HG03097 (cell line): ENCODE data around the gene NOL8.

Experiments used
- ATAC-seq: cut with Tn5 transposase; IDR thresholded peaks from one replicate; pipeline ENCODE4 v1.9.1; 2021; ENCODE audit not compliant: unreplicated experiment, low FRiP score

NOL8 gene

GRCh38 chr9:92275541-92275940 is 49.6 kb downstream of the NOL8 start:
- no peak for ATAC-seq

DNA sequence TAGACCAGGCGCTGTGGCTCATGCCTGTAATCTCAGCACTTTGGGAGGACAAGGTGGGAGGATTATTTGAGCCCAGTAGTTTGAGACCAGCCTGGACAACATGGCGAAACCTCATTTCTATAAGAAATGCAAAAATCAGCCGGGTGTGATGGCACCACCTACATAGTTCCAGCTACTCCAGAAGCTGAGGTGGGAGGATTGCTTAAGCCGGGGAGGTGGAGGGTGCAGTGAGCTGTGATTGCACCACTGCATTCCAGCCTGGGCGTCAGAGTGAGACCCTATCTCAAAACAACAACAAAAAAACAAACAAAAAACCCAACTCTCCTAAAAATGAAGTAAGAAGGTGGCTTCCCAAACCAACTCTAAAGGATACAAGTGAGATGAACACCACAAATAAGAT is 54.6 kb downstream of the NOL8 start:
- ATAC-seq, result no peak

DNA sequence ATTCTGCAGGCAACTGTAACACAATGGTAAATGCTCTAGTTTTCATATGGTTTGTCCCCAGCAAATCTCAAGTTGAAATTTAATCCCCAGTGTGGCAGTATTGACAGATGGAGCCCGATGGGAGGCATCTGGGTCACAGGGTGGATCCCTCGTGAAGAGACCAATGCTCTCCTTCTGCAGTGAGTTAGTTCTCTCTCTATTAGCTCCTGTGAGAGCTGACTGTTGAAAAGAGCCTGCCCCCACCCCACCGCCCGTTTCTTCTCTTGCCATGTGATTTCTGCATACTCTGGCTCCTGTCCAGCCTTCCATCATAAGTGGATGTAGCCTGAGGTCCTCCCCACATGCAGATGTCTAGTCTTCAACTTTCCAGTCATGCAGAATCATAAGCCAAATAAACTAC is 58.7 kb downstream of the NOL8 start:
- ATAC-seq, result no peak

GRCh38 chr9:92265154-92265553 is 60.0 kb downstream of the NOL8 start:
- no peak for ATAC-seq

DNA sequence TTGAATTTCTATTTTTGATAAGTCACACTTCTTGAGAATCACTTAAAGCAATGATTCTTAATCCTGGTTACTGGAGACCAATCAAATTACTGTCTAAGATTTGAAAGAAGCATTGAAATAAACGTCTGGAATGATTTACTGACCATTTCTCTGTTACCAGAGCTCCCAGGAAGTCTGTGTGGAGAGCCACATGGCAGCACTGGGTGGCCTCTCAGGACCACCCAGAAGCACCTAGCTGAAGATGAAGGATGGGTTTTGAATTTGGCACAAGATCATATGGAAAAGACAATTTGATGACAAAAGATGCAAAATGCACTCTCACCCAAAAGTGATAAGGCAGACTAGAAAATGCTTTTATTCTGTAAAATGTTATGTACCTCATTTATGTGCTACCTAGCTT is 62.0 kb downstream of the NOL8 start:
- ATAC-seq, result no peak

DNA sequence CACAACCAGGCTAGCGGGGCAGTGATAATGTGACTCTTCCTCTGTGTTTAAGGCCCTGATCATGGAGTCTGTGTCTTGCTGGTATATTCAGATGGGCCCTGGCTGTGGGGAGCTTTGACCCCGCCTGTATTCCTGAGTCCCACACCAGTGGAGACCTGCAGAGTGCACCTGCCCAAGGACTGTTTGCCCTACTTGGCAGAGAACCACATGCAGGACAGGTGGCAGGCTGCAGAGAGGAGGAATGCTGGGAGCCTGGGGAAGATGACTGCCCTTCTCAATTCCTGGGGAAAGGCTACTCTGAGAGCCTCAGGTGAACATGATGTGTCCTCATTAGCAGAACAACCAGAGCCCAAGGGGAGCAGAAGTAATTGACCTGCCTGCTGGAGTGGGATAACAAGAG is 67.8 kb downstream of the NOL8 start:
- ATAC-seq, result no peak

GRCh38 chr9:92254381-92255337 is 70.5 kb downstream of the NOL8 start:
- no peak for ATAC-seq

DNA sequence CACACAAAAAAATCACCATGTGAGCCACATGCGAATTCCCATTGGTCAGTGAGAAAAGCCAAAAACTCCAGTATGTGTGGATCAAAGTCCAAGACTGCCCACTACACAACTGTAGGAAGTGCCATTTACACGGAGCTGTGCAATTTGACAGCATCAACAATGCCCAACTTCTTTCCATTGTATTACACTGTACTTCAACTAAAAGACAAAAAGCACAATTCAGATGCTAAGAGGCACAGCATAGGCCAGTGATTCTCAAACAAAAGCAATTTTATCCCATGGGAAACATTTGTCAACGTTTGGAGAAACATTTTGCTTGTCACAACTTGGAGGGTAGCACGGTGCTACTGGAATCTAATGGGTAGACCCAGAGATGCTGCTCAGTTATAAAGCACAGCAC is 71.5 kb downstream of the NOL8 start:
- no peak for ATAC-seq

DNA sequence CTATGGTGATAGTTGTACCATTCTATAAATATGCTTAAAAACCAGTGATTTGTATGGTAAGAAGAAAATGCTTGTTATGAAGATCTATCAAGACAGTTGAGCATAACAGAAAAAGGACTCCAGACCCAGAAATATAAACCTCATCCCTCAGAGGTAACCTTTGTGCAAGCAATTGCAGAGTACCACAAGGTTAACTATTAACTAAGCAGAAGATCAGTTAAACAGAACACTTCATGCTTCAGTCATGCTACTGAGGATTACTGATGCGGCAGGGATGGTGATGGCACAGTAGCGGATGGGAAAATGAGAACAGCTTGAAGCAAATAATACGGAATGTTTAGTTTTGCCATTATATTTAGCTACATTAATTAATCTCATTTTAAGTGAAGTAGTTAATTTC is 77.2 kb downstream of the NOL8 start:
- ATAC-seq, result no peak
